ENCODE measurements around the gene RICTOR.

DNA sequence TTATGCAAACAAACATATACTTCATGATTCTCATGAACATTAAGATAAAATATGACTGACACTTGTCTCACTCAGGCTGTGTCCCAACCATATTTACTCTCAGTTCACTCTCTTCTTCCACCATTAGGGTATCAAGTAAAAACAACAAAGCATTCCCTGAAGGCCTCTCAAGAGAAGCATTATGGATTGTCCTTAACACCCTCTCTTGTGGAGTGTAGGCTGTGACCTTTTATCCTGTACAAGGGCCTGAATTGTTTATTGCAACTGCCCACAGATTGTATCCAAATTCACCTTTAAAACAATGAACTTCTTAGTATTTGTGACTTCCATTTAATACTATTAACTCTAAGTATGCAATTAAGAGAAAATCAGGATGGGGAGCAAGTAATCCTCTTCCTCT is 78.1 kb downstream of the RICTOR start:
- TF ChIP-seq, protein P1, sequence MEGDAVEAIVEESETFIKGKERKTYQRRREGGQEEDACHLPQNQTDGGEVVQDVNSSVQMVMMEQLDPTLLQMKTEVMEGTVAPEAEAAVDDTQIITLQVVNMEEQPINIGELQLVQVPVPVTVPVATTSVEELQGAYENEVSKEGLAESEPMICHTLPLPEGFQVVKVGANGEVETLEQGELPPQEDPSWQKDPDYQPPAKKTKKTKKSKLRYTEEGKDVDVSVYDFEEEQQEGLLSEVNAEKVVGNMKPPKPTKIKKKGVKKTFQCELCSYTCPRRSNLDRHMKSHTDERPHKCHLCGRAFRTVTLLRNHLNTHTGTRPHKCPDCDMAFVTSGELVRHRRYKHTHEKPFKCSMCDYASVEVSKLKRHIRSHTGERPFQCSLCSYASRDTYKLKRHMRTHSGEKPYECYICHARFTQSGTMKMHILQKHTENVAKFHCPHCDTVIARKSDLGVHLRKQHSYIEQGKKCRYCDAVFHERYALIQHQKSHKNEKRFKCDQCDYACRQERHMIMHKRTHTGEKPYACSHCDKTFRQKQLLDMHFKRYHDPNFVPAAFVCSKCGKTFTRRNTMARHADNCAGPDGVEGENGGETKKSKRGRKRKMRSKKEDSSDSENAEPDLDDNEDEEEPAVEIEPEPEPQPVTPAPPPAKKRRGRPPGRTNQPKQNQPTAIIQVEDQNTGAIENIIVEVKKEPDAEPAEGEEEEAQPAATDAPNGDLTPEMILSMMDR (conservative IDR thresholded peaks at IDR 0.05) = no peak
- no peak for TF ChIP-seq ZFX (IDR thresholded peaks at IDR 0.05)

All from C4-2B (cell line).